Heart left ventricle (tissue), 13 donors: ENCODE results near the gene AGK.

ENCODE experiments used
- POLR2A ChIP-seq, 2 donors: fragments of 450-650 bp; IDR thresholded peaks; one replicate each; pipeline ENCODE4 v1.6.1; 2017; ENCODE audit warnings: antibody characterized with exemption in 2 of 2, mild to moderate bottlenecking in 2 of 2, moderate library complexity in 2 of 2
- TF ChIP-seq, protein P1 (sequence below), 12 donors: fragments of 200-600 bp; sonication (generic) in 4 of 12; IDR thresholded peaks; one replicate each; pipeline versions ENCODE4 v1.5.0 to v1.8.0; 2018 to 2022; ENCODE audit warnings: antibody characterized with exemption in 12 of 12, mild to moderate bottlenecking in 5 of 12
- donor health status: ischemic (EF 13 %, LVEDD 7.1; RV severe dilation, severe dysfunction).
- donor health status: DM: no; HTN: yes; CAD: no.
- donor health status: DM: no; HTN: no; CAD: no.
- donor health status: ischemic (EF 25% LVEDD 6.9; RV normal size, moderate dysfunction).
- donor health status: ischemic (EF 25% LVEDD 5.7; RV mildly dilated, moderate dysfunction).
- donor health status: ischemic (EF 35%, LVEDD 5.7; RV mildly dilated, moderate dysfunction).
- donor health status: nonischemic (EF 11% LVEDD 7.7; RV severe dilation, severe dysfunction).
- donor health status: DM: yes; HTN: yes; CAD: no.
- donor health status: PGD.
- donor health status: ischemic (EF 29% LVEDD 5.4; RV normal size, mild dysfunction).
- donor health status: nonischemic (EF 23%, LVEDD 6.1; RV moderate dilation, normal function).

GRCh38 chr7:141562972-141563371 lies 11.8 kb downstream of the AGK start:
- TF ChIP-seq, protein P1, sequence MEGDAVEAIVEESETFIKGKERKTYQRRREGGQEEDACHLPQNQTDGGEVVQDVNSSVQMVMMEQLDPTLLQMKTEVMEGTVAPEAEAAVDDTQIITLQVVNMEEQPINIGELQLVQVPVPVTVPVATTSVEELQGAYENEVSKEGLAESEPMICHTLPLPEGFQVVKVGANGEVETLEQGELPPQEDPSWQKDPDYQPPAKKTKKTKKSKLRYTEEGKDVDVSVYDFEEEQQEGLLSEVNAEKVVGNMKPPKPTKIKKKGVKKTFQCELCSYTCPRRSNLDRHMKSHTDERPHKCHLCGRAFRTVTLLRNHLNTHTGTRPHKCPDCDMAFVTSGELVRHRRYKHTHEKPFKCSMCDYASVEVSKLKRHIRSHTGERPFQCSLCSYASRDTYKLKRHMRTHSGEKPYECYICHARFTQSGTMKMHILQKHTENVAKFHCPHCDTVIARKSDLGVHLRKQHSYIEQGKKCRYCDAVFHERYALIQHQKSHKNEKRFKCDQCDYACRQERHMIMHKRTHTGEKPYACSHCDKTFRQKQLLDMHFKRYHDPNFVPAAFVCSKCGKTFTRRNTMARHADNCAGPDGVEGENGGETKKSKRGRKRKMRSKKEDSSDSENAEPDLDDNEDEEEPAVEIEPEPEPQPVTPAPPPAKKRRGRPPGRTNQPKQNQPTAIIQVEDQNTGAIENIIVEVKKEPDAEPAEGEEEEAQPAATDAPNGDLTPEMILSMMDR (IDR thresholded peaks at IDR 0.05), result no peak
- TF ChIP-seq POLR2A (IDR thresholded peaks at IDR 0.05), result no peak
